ENCODE data around the gene BBS12. TPM values are rescaled to one million over a fixed set of nuclear protein-coding genes. Genes with fewer than 3 reads are reported as not detected.

BBS12 gene
- total RNA-seq, 2 experiments from 2014 or later: 0.80 to 0.84 TPM

GRCh38 chr4:122765692-122766352 is 33.3 kb downstream of the BBS12 start:
- Mint-ChIP-seq H3K36me3 (ENCODE audit: low read depth) (no peaks in the 10 kb centered on the region), H3K27ac (no peak overlapping the region), H3K27me3 (no peaks in the 10 kb centered on the region), H3K9me3 (no peaks in the 10 kb centered on the region), H3K4me1 (ENCODE audit: low read depth) (peaks cover 13% of the 10 kb centered on the region), H3K4me3 (no peak overlapping the region)
- ChIA-PET CTCF (interaction anchor here (1.2 kb wide), 1 partner anchor 11 kb away, joined by 3 read pairs; no protein-coding TSS in a partner anchor), POLR2A (no interaction called here)
- DNase-seq (no peak), ATAC-seq (ENCODE audit: poor library complexity) (no peak)
- no peak overlapping the region for H3K27ac ChIP-seq (ENCODE audit: low read depth in 1 of 2, low read length in 2 of 2)
- no peaks in the 10 kb centered on the region for H3K4me1 ChIP-seq (ENCODE audit: insufficient read depth, low read length)
- H3K4me3 ChIP-seq (ENCODE audit: low read length): no peak overlapping the region
- no peaks in the 10 kb centered on the region for H3K27me3 ChIP-seq (ENCODE audit: control insufficient read depth in 1 of 2, insufficient read depth in 2 of 2, low read length in 2 of 2)
- H3K9me3 ChIP-seq (ENCODE audit: control insufficient read depth in 1 of 2, insufficient read depth in 1 of 2, low read length in 2 of 2): no peaks in the 10 kb centered on the region
- TF ChIP-seq, protein P1, sequence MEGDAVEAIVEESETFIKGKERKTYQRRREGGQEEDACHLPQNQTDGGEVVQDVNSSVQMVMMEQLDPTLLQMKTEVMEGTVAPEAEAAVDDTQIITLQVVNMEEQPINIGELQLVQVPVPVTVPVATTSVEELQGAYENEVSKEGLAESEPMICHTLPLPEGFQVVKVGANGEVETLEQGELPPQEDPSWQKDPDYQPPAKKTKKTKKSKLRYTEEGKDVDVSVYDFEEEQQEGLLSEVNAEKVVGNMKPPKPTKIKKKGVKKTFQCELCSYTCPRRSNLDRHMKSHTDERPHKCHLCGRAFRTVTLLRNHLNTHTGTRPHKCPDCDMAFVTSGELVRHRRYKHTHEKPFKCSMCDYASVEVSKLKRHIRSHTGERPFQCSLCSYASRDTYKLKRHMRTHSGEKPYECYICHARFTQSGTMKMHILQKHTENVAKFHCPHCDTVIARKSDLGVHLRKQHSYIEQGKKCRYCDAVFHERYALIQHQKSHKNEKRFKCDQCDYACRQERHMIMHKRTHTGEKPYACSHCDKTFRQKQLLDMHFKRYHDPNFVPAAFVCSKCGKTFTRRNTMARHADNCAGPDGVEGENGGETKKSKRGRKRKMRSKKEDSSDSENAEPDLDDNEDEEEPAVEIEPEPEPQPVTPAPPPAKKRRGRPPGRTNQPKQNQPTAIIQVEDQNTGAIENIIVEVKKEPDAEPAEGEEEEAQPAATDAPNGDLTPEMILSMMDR (IDR thresholded peaks at IDR 0.05): no peak
- no peaks in the 10 kb centered on the region for H3K36me3 ChIP-seq (ENCODE audit: insufficient read depth, low read length)
- intact Hi-C loops (cut with DNase I, micrococcal nuclease): no loop called here

GRCh38 chr4:122766353-122766705 is 33.8 kb downstream of the BBS12 start:
- no peaks in the 10 kb centered on the region for H3K9me3 Mint-ChIP-seq
- ATAC-seq (ENCODE audit: poor library complexity) (no peak), DNase-seq (no peak)
- H3K4me1 Mint-ChIP-seq (ENCODE audit: low read depth): peaks cover 13% of the 10 kb centered on the region
- ChIA-PET CTCF (interaction anchor here (1.2 to 2.7 kb wide), 2 partner anchors 9 to 10 kb away, joined by 3 to 8 read pairs; no protein-coding TSS in a partner anchor), POLR2A (no interaction called here)
- no peak overlapping the region for H3K4me3 ChIP-seq (ENCODE audit: low read length)
- no peak overlapping the region for H3K4me3 Mint-ChIP-seq
- no peaks in the 10 kb centered on the region for H3K27me3 ChIP-seq (ENCODE audit: control insufficient read depth in 1 of 2, insufficient read depth in 2 of 2, low read length in 2 of 2)
- no peak overlapping the region for H3K27ac ChIP-seq (ENCODE audit: low read depth in 1 of 2, low read length in 2 of 2)
- TF ChIP-seq, protein P1 (IDR thresholded peaks at IDR 0.05): no peak
- H3K36me3 ChIP-seq (ENCODE audit: insufficient read depth, low read length): no peaks in the 10 kb centered on the region
- no peaks in the 10 kb centered on the region for H3K27me3 Mint-ChIP-seq
- H3K36me3 Mint-ChIP-seq (ENCODE audit: low read depth): no peaks in the 10 kb centered on the region
- no peaks in the 10 kb centered on the region for H3K4me1 ChIP-seq (ENCODE audit: insufficient read depth, low read length)
- no peaks in the 10 kb centered on the region for H3K9me3 ChIP-seq (ENCODE audit: control insufficient read depth in 1 of 2, insufficient read depth in 1 of 2, low read length in 2 of 2)
- H3K27ac Mint-ChIP-seq: no peak overlapping the region
- intact Hi-C loops (cut with DNase I, micrococcal nuclease): no loop called here

DNA sequence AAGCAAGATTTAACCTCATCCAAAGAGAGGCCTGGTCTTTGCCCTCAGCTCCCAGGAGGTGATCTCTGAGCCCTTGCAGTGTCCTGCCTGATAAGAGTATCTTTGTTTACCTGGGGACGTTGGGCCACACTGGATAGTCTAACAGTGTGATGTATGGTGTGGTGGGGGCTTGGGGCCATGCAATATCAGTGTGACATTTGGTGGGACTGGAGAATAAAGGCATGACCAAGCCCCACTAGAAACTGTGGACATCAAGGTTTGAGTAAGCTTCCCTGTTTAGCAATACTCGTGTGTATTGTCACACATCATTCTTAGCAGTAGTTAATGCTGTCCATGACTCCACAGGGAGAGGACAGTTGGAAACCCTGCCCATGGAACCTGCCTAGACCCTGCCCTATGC is 34.4 kb downstream of the BBS12 start:
- no peak overlapping the region for H3K27ac ChIP-seq (ENCODE audit: low read depth in 1 of 2, low read length in 2 of 2)
- no peaks in the 10 kb centered on the region for H3K9me3 ChIP-seq (ENCODE audit: control insufficient read depth in 1 of 2, insufficient read depth in 1 of 2, low read length in 2 of 2)
- CTCF ChIA-PET: interaction anchor here (1.2 to 2.7 kb wide), 2 partner anchors 9 to 10 kb away, joined by 3 to 8 read pairs; no protein-coding TSS in a partner anchor
- no peaks in the 10 kb centered on the region for H3K27me3 Mint-ChIP-seq
- no peaks in the 10 kb centered on the region for H3K36me3 Mint-ChIP-seq (ENCODE audit: low read depth)
- peaks cover 12% of the 10 kb centered on the region for H3K4me1 Mint-ChIP-seq (ENCODE audit: low read depth)
- H3K4me3 Mint-ChIP-seq: no peak overlapping the region
- H3K4me3 ChIP-seq (ENCODE audit: low read length): no peak overlapping the region
- TF ChIP-seq, protein P1 (IDR thresholded peaks at IDR 0.05): no peak
- DNase-seq (no peak), ATAC-seq (ENCODE audit: poor library complexity) (no peak)
- POLR2A ChIA-PET: no interaction called here
- H3K4me1 ChIP-seq (ENCODE audit: insufficient read depth, low read length): no peaks in the 10 kb centered on the region
- intact Hi-C loops (cut with DNase I, micrococcal nuclease): no loop called here
- no peaks in the 10 kb centered on the region for H3K9me3 Mint-ChIP-seq
- no peaks in the 10 kb centered on the region for H3K36me3 ChIP-seq (ENCODE audit: insufficient read depth, low read length)
- no peak overlapping the region for H3K27ac Mint-ChIP-seq
- no peaks in the 10 kb centered on the region for H3K27me3 ChIP-seq (ENCODE audit: control insufficient read depth in 1 of 2, insufficient read depth in 2 of 2, low read length in 2 of 2)
